Articular chondrocyte of knee joint (primary cell): ENCODE results near the gene TTLL3. TPM values are rescaled to one million over a fixed set of nuclear protein-coding genes. Genes with fewer than 3 reads are reported as not detected.

ENCODE experiments used
- total RNA-seq: library from RNA; depleted of rRNA; stranded (reverse); fragments of >200 nt; gene quantifications from 2 replicates; pipeline ENCODE4 v1.2.3, GENCODE V29; 2012

The TTLL3 gene, protein sequence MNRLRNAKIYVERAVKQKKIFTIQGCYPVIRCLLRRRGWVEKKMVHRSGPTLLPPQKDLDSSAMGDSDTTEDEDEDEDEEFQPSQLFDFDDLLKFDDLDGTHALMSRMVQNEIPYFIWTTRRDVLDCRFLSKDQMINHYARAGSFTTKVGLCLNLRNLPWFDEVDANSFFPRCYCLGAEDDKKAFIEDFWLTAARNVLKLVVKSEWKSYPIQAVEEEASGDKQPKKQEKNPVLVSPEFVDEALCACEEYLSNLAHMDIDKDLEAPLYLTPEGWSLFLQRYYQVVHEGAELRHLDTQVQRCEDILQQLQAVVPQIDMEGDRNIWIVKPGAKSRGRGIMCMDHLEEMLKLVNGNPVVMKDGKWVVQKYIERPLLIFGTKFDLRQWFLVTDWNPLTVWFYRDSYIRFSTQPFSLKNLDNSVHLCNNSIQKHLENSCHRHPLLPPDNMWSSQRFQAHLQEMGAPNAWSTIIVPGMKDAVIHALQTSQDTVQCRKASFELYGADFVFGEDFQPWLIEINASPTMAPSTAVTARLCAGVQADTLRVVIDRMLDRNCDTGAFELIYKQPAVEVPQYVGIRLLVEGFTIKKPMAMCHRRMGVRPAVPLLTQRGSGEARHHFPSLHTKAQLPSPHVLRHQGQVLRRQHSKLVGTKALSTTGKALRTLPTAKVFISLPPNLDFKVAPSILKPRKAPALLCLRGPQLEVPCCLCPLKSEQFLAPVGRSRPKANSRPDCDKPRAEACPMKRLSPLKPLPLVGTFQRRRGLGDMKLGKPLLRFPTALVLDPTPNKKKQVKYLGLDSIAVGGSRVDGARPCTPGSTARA
- total RNA-seq, result 22.6 and 29.3 TPM in 2 replicates

DNA sequence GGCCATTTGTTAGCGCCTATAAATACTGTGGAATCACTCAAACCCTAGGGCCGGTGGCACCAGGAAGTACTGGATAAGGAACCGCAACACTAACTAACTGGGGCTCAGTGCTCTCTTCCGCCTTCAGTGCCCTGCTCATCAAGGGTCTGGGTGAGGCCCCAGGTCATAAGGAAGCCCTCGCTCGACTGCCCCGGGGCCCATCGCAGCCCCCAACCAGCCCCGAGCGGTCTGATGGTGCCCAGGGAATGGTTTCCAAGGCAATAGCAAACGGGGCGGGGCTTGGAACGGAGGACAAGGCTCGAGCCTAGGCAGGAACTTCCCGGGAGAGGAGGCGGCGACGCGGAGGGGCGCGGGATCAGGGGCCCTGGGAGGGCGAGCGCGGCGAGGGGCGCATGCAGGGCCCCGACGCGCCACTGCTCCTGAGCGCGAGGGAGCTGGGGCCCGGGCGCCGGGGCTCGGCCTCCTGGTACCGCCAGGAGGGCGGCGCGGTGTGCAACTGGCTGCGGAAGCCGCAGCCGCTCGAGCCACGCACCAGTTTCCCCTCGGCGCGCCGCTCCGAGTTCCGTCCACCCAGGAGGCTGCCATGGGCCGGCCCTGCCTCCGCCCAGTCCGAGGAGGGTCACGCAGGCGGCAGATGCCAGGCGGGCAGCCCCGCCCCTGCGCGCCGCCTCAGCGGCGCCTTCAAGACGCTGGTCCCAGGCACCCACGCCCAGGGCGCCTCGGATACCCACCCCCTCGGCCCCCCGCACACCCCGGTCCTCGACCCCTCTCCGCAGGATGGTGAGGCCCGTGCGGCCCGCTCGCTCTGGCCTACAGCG is at the start of gene TTLL3:
TSS of gene TTLL3 (plus strand) at position 648 of the 818 bp plus-strand sequence. CDS start 400 bp downstream, outside the sequence.

DNA sequence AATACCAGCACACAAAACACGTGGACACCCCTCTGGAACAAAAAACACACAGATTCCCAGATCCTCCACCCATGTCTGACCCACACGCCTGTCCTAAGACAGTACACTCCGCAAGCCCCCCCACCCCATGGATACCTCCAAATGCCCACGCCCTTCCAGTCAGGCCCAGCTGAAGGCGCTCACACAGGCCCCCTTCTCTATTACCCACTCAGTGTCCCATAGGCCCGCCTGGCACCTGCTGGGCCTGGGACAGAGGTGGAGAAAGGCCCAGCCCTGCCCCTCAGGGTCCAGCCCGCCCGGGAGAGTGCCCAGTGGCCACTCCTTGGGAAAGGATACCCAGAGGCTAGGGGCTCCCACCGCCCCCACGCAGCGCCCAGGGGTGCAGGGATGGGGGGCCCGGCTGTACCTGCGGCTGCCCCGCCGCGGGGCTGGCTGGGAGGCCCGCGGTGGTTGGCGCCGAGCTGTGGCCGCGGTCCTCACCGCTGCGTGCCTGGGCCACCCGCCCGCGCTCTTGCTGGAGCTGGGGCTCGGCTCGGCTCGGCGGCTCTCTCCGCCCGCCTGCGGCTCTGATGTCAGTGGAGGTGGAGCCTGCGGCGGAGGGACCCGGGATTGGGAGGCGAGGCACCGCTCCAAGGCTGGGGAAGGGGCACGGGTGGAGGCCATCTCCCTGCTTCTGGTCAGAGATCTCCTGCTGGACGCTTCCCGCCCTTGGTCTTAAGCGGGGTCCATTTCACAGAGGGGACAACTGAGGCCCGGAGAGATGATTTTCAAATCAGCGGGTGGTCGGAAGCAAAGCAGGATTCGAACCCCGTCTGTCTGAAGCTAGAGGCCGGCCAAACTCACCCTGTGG is 40.4 kb upstream of the TTLL3 start, which contains the start of gene CAMK1:
TSS of gene CAMK1 (minus strand) at position 522 of the 850 bp plus-strand sequence. CDS start 2,198 bp downstream, outside the sequence.

DNA sequence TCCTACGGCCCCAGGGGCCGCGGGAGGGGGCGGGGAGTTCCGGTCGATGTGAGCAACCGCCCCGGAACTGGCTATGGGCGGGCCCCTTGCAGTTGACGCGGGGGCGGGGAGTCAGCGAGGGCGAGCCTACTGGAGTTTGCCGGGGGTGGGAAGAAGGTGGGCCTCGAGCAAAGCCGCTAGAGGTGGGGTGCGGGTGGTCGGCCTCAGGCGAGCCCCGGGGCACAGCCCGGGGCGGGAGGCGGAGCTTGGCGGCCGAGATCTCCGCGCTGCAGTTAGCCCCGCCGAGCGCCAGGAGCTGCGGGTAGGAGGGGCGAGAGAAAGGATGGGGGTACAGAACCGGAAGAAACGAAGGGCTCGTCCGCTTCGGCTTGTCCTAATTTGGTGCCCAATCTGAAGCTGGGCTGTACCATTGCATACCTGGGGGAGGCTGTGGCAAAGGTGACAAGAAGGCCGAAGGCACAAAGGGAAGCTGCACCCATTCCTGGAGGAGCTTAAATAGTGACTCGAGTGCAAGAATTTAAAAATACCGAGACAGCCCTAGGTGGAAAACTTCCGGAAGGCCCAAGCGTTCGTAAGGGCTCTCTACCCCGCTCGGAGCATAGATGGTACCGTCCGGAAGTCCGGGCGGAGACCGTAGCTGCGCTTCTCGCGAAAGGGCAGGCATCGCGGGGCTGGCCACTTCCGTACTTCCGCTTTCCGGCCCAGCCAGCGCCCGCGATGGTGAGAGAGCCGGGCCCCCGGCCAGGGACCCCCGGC is 17.5 kb upstream of the TTLL3 start, which contains the start of the genes ARPC4 and TADA3:
TSS of gene ARPC4 (plus strand) at position 678 of the 756 bp plus-strand sequence. CDS start at position 718, 40 bp downstream.
TSS of gene TADA3 (minus strand) at position 69 of the 756 bp plus-strand sequence. CDS start 1,007 bp downstream, outside the sequence.

DNA sequence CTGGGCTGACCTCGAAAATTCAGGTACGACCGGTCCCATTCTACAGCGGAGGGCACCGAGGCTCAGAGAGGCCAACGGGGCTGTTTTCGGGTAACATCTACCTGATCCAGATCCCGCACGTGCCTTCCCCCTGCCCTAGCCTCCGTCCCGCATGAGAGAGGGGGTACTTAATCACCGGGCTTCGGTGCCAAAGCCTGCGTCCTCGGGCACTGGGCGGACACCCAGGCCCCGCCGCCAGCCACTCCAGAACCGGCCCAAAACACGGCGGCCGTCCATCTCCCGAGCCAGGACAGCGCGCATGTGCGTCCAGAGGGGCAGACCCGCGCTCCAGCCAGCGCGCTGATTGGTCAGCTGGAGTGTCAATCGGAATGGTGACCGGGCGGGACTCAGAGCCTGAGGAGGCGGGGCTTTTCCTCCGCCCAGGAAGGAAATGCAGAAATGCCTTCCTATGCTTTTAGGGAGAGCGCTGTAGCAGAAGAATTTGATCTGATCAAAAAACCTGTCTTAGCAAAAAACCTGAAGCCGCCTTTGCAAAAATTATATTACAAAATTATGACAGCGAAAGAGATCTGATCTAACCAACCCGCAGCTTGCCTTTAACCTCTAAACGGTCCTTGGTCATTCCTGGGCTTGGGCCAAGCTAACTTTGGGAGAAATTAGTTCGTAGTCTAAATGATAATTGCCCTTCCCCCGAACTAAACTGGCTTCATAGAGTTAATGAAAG is 33.8 kb downstream of the TTLL3 start, which contains the start of gene RPUSD3:
TSS of gene RPUSD3 (minus strand) at position 294 of the 724 bp plus-strand sequence. CDS start at position 276, 18 bp downstream.

DNA sequence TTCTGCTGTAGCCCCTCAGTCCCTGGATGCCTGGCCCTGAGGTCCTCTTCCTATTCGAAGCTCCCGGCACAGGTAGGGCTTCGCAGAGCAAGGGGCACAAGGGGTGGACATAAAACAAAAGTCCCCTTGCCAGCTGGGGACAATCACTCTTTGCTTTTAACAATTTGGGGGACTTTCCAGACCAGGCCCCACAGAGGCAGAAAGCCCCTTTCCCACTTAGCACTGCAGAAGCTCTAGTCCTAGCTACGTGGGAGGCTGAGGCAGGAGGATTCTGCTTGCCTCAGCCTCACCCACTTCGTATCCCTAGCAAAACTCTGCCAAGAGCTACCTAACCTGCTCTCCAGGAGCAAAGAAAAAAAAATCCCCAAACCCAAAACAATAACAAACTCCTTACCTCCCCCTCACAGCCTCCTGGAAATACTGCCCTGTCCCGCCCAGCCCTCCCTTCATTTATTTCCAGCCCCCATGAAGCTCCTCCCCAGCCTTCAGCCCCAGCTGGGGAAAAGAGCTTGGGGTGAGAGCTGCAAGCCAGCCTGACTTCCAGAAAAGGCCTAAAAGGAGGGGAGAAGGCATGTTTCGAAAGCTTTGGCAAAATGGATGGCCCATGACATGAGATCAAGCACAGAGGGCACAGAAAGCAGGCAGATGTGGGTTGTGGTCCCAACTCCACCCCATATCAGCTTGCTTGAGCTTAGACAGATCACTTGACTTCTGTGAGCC is 69.9 kb downstream of the TTLL3 start, which contains the start of gene CIDEC:
TSS of gene CIDEC (minus strand) at position 424 of the 720 bp plus-strand sequence. CDS start 1,767 bp downstream, outside the sequence.

Other genes with a start within 250 kb of the TTLL3 start
- 25.8 and 30.3 TPM in 2 replicates for gene MTMR14, start 160.8 kb upstream of the TTLL3 start, total RNA-seq
- gene CPNE9, start 106.4 kb upstream of the TTLL3 start, total RNA-seq, result not detected in 2 replicates
- gene BRPF1, start 78.5 kb upstream of the TTLL3 start, total RNA-seq, result 9.5 and 10.2 TPM in 2 replicates
- gene OGG1, start 60.3 kb upstream of the TTLL3 start, total RNA-seq, result 18.6 and 22.6 TPM in 2 replicates
- gene CAMK1, start 40.3 kb upstream of the TTLL3 start, total RNA-seq, result 21.3 and 25.4 TPM in 2 replicates
- 77.7 and 83.3 TPM in 2 replicates for gene TADA3, start 17.8 kb upstream of the TTLL3 start, total RNA-seq
- gene ARPC4, start 17.2 kb upstream of the TTLL3 start, total RNA-seq, result 189 and 224 TPM in 2 replicates
- 19.3 and 20.9 TPM in 2 replicates for gene RPUSD3, start 33.7 kb downstream of the TTLL3 start, total RNA-seq
- gene CIDEC, start 70.0 kb downstream of the TTLL3 start, total RNA-seq, result not detected in 2 replicates
- gene JAGN1, start 80.3 kb downstream of the TTLL3 start, total RNA-seq, result 22.3 and 29.5 TPM in 2 replicates
- 1.1 and 1.4 TPM in 2 replicates for gene IL17RE, start 92.6 kb downstream of the TTLL3 start, total RNA-seq
- gene IL17RC, start 106.8 kb downstream of the TTLL3 start, total RNA-seq, result 41.4 and 51.8 TPM in 2 replicates
- 14.1 and 20.8 TPM in 2 replicates for gene CRELD1, start 123.6 kb downstream of the TTLL3 start, total RNA-seq
- gene PRRT3, start 142.1 kb downstream of the TTLL3 start, total RNA-seq, result 4.6 and 5.5 TPM in 2 replicates
- gene EMC3, start 176.6 kb downstream of the TTLL3 start, total RNA-seq, result 92.4 and 101 TPM in 2 replicates
- gene FANCD2, start 216.2 kb downstream of the TTLL3 start, total RNA-seq, result 6.7 and 19.5 TPM in 2 replicates